ELR (cell line): ENCODE measurements around the gene PARP11.
"Not testable (repeated sequence)": the region's sequence is repeated elsewhere in the genome, so short reads cannot be mapped to it uniquely, and the experiment has no call there.

Source experiments
- DNase-seq: peaks from one replicate; pipeline ENCODE4 v3.0.0-alpha.2; 2015; ENCODE audit warnings: low read depth

PARP11 gene

GRCh38 chr12:3882896-3883564, 9.8 kb upstream of the PARP11 start:
- peak; percentile 48 for DNase-seq

- DNase-seq = no peak
These were observed 9.2 kb upstream of the PARP11 start for GRCh38 chr12:3882406-3882805.

GRCh38 chr12:3881281-3881950, 8.2 kb upstream of the PARP11 start:
- DNase-seq = no peak

GRCh38 chr12:3879846-3880245, 6.6 kb upstream of the PARP11 start:
- no peak for DNase-seq

GRCh38 chr12:3871356-3871755, 1.8 kb downstream of the PARP11 start:
- no peak for DNase-seq

- no peak for DNase-seq
These were observed 3.3 kb downstream of the PARP11 start for GRCh38 chr12:3869865-3870264.

GRCh38 chr12:3869433-3869832, 3.8 kb downstream of the PARP11 start:
- DNase-seq = no peak

GRCh38 chr12:3863756-3864155, 9.4 kb downstream of the PARP11 start:
- DNase-seq = no peak

GRCh38 chr12:3842517-3842916, 30.7 kb downstream of the PARP11 start:
- DNase-seq = no peak

GRCh38 chr12:3841783-3842182, 31.4 kb downstream of the PARP11 start:
- DNase-seq = no peak

GRCh38 chr12:3840833-3841232, 32.4 kb downstream of the PARP11 start:
- not testable (repeated sequence) for DNase-seq

- not testable (repeated sequence) for DNase-seq
These were observed 33.5 kb downstream of the PARP11 start for GRCh38 chr12:3839745-3840144.

GRCh38 chr12:3838701-3839548, 34.3 kb downstream of the PARP11 start:
- DNase-seq = not testable (repeated sequence)

GRCh38 chr12:3838076-3838475, 35.1 kb downstream of the PARP11 start:
- no peak for DNase-seq

GRCh38 chr12:3837049-3837448, 36.1 kb downstream of the PARP11 start:
- no peak for DNase-seq

GRCh38 chr12:3836641-3837040, 36.6 kb downstream of the PARP11 start:
- DNase-seq = no peak

- no peak for DNase-seq
These were observed 37.3 kb downstream of the PARP11 start for GRCh38 chr12:3835914-3836313.

- DNase-seq = no peak
These were observed 38.4 kb downstream of the PARP11 start for GRCh38 chr12:3834774-3835173.

GRCh38 chr12:3833670-3834310, 39.4 kb downstream of the PARP11 start:
- no peak for DNase-seq

- DNase-seq = peak; percentile 4
These were observed 40.5 kb downstream of the PARP11 start for GRCh38 chr12:3832738-3833137.

- no peak for DNase-seq
These were observed 44.3 kb downstream of the PARP11 start for GRCh38 chr12:3828888-3829287.

GRCh38 chr12:3827301-3828000, 45.7 kb downstream of the PARP11 start:
- DNase-seq = no peak
